Measurements from ENCODE around the gene PTPRD.

GRCh38 chr9:10479172-10479571 lies 133.6 kb downstream of the PTPRD start:
- TF ChIP-seq CTCF (conservative IDR thresholded peaks at IDR 0.05 in 1 of 2, IDR thresholded peaks at IDR 0.05 in 1 of 2; ENCODE audit: extremely low read depth in 1 of 2, insufficient read depth in 1 of 2, low read depth in 1 of 2, low read length in 2 of 2) (peak; percentile 36 to 43), EZH2 (IDR thresholded peaks at IDR 0.05; ENCODE audit: borderline replicate concordance, low read length) (no peak)
